GM12872 (cell line): ENCODE data around the gene MCEMP1.
A peak's percentile ranks its signal among the peaks of the same experiment; 100 is the strongest.

ENCODE experiments used
- CTCF ChIP-seq: IDR thresholded peaks from 3 replicates; pipeline ENCODE4 v1.5.1; 2011; ENCODE audit warnings: low read depth, mild to moderate bottlenecking, low read length, moderate library complexity; ENCODE audit not compliant: insufficient read depth

MCEMP1 gene

DNA sequence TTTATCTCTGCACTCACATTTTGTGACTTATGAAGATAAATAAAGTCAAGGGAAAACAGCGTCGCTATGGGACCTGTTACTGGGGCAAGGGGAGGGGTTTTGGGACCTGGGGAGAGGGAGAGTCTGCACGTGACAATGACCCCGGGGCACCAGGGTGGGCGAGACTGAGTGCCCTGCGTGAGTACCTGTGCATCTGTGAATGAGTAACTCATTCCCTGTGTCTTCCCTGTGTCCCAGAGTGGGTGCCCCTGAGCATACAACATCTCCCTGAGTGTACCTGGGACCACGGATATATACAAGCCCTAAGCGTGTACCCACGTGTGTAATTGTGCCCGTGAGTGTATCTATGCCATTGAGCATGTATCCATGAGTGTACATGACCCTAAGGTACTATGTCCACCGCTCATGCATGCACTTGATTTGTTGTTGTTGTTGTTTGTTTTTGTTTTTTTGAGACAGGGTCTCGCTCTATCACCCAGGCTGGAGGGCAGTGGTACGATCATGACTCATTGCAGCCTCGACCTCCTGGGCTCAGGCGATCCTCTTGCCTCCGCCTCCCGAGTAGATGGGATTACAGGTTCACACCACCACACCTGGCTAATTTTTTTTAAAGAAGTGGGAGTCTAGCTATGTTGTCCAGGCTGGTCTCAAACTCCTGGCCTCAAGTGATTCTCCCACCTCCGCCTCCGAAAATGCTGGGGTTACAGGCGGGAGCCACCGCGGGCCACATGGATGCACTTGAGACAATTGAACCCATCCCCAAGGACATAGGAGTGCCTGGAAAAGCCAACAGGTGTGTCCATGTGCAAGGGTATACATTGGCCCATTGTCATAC is 3.1 kb downstream of the MCEMP1 start:
- TF ChIP-seq CTCF = no peak

DNA sequence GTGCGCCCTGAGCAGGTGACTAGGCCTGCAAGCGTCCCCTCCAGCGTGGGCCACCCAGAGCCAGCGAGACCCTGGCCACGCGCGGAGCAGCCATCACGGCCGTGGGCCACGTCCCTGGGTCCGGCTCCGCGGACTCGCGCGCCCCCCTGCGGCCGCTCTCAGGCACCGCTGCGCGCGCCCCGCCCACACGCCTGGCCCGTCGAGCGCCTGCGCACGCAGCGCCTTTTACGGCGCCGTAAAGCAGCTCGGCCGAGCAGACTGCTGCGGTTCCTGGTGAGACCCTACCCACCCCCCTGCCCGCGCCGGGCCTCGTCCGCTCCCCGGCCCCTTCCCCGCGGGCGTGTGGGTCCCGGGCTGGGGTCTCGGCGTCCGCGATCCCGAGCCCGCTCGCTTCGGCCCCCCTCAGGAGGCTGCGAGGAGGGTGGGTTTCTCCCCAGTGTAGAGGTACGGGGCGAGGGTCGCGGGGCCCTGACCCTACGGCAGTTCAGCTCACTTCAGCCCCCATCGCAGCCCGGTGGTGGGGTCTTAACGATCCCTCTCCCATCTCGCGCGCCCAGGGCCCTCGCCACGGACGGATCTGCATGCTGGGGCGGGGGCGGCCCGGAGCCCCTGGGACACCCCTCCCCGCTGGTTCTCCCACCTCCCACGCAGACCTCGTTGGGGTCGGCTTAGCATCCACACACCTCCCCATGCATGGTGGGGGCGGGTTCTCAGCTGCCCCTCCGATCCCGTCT is 3.9 kb downstream of the MCEMP1 start, which contains the start of gene TRAPPC5:
TRAPPC5 (plus strand) TSS at position 228 of the 734 bp plus-strand sequence. CDS start 1,421 bp downstream, outside the sequence.
- peak; percentile 82 for TF ChIP-seq CTCF

- TF ChIP-seq CTCF = peak; percentile 74
Observed at GRCh38 chr19:7681340-7682174, 4.7 kb downstream of the MCEMP1 start.

DNA sequence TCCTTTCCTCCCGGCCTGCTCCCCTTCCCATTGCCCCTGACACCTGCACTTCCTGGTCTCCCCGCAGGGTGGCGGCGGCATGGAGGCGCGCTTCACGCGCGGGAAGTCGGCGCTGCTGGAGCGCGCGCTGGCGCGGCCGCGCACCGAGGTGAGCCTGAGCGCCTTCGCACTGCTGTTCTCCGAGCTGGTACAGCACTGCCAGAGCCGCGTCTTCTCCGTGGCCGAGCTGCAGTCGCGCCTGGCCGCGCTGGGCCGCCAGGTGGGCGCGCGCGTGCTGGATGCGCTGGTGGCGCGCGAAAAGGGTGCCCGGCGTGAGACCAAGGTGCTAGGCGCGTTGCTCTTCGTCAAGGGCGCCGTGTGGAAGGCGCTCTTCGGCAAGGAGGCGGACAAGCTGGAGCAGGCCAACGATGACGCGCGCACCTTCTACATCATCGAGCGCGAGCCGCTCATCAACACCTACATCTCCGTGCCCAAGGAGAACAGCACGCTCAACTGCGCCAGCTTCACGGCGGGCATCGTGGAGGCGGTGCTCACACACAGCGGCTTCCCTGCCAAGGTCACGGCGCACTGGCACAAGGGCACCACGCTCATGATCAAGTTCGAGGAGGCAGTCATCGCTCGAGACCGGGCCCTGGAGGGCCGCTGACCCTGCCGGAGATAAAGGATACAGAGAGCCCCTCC is 5.4 kb downstream of the MCEMP1 start:
- TF ChIP-seq CTCF = no peak

DNA sequence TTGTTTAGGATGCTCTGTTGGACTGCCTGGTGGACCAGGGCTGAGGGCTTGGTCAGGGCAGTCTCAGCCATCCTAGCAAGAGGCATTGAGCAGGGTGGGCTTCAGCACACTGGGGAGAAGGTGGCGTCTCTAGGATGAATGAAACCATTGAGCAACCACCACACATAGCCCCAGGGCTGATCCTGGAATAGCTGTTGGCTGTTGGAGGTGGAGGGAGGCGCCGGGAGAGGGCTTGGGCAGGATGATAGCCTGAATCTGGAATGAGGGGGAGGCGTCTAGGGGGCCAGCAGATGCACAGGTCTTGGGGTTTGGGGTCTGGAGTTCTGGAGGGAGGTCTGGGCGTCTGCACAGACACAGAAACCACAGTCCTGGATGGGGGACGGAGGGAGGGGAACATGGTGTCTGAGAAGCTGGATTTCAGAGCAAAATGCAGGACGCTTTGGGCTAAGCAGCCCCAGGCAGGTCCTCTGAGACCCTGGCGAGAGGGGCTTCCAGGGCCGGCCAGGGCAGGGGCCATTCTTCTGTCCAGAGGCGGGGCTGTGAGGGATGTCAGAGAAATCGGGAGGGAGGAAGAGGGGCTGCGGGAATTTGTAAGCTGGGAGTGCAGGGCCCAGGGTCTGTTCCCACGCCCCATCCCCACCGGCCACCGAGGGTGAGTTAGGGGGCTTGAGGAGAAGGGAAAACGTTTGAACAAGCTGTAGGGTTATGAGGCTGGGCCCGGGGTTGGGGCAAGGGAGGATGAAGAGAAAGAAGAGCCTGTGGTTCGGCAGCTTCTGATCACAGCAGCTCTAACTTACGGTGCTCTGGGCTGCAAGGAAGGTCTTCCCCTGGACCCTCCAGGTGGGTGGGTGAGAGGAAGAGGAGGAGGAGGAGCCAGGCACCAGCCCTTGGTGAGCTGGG is 8.9 kb downstream of the MCEMP1 start:
- TF ChIP-seq CTCF = no peak

DNA sequence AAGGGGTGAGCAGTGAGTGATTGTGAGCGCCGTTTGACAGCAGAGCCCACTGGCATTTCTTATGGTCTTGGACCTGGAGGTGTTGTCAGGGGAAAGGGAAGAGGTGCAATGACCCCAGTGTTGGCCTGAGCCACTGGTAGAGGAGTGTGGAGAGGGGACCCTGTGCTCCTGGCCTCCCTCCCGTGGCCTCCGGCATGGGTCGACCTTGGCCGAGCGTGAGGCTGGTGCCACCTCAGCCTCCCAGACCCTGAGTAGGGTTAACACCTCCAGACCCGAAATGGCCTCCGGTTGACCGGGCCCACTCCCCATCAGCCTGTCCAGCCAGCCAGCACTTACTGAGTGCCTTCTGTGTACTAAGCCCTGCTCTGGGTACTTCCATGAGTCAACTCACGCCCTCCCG is 10.3 kb downstream of the MCEMP1 start:
- no peak for TF ChIP-seq CTCF
